Panc1 (cell line): ENCODE data around the gene MTA3. TPM values are rescaled to one million over a fixed set of nuclear protein-coding genes. Genes with fewer than 3 reads are reported as not detected.
A peak's percentile ranks its signal among the peaks of the same experiment; 100 is the strongest.

Experiments used
- ATAC-seq: fragments of 200-7000 bp; cut with Tn5 transposase; 2 replicates; pipeline ENCODE4 v1.9.1; 2020; ENCODE audit warnings: mild to moderate bottlenecking, moderate library complexity
- BruUV-seq: library from RNA; stranded (reverse); fragments of 400-500 nt; replicated peaks from 2 replicates; lab custom pipeline; 2021; lab: Mats Ljungman, UMichigan
- CTCF ChIA-PET: fragments of 300-600 bp; sonication (Branson Sonifier 250); formaldehyde crosslinking; loops from one replicate; lab custom pipeline; 2022; ENCODE audit warnings: antibody characterized with exemption; lab: Charles Lee
- POLR2A ChIA-PET: fragments of 300-600 bp; sonication (Branson Sonifier 250); formaldehyde crosslinking; loops from one replicate; lab custom pipeline; 2022; ENCODE audit warnings: antibody characterized with exemption; lab: Charles Lee
- DNase-seq: peaks from one replicate; pipeline ENCODE4 v3.0.0-alpha.2; 2010; ENCODE audit warnings: low read depth, low spot score
- H3K27ac ChIP-seq: 2 replicates; pipeline ENCODE4 v1.5.1; 2011; ENCODE audit warnings: mild to moderate bottlenecking, low read length, inconsistent platforms
- H3K27me3 ChIP-seq: fragments of 200-500 bp; sonication (Bioruptor generic); 2 replicates; pipeline ENCODE4 v1.6.0; 2014; ENCODE audit warnings: low read length, inconsistent platforms; ENCODE audit not compliant: control insufficient read depth, insufficient read depth
- H3K36me3 ChIP-seq: fragments of 200-500 bp; sonication (Bioruptor generic); 2 replicates; pipeline ENCODE4 v1.5.1; 2014; ENCODE audit warnings: inconsistent platforms, mild to moderate bottlenecking, low read length, moderate library complexity; ENCODE audit not compliant: control insufficient read depth, insufficient read depth
- H3K4me1 ChIP-seq: 2 replicates; pipeline ENCODE4 v1.5.1; 2011; ENCODE audit warnings: inconsistent platforms, mild to moderate bottlenecking, low read length, moderate library complexity; ENCODE audit not compliant: control insufficient read depth, insufficient read depth
- H3K4me3 ChIP-seq, 2 experiments: 2 replicates each; pipeline ENCODE4 v1.5.1; 2011 to 2012; ENCODE audit warnings: low read depth in 2 of 2, low read length in 2 of 2, mild to moderate bottlenecking in 2 of 2, inconsistent platforms in 1 of 2, moderate library complexity in 1 of 2
- H3K9me3 ChIP-seq: fragments of 200-500 bp; sonication (Bioruptor generic); 2 replicates; pipeline ENCODE4 v1.5.1; 2014; ENCODE audit warnings: low read depth, mild to moderate bottlenecking, inconsistent platforms, low read length, moderate library complexity; ENCODE audit not compliant: control insufficient read depth, insufficient read depth
- CTCF ChIP-seq: fragments of 450-650 bp; IDR thresholded peaks from 2 replicates; pipeline ENCODE4 v1.5.1; 2017; ENCODE audit warnings: mild to moderate bottlenecking
- POLR2AphosphoS5 ChIP-seq: IDR thresholded peaks from 2 replicates; pipeline ENCODE4 v1.6.1; 2012; ENCODE audit warnings: mild to moderate bottlenecking, low read depth, low read length, moderate library complexity
- REST ChIP-seq, 2 experiments: IDR thresholded peaks; 2 replicates each; pipeline ENCODE4 v1.6.1; 2011 to 2012; ENCODE audit warnings: low read depth in 2 of 2, control low read depth in 1 of 2, low read length in 1 of 2, mild to moderate bottlenecking in 1 of 2, moderate library complexity in 1 of 2; ENCODE audit not compliant: insufficient read depth in 1 of 2
- SIN3A ChIP-seq: IDR thresholded peaks from 2 replicates; pipeline ENCODE4 v1.6.1; 2012; ENCODE audit warnings: low read depth, mild to moderate bottlenecking, low read length, moderate library complexity, borderline replicate concordance; ENCODE audit not compliant: insufficient read depth
- TCF7L2 ChIP-seq: IDR thresholded peaks from 2 replicates; pipeline ENCODE4 v1.6.1; 2011; ENCODE audit warnings: mild to moderate bottlenecking, low read depth, low read length, inconsistent platforms
- in situ Hi-C: cut with HindIII; loops from 2 replicates; pipeline ENCODE4 v1.10.0; 2016; ENCODE audit warnings: low sequenced_read_pairs, low pct_unique_long_range_greater_than_20kb
- intact Hi-C: fragments of 100-400 bp; cut with micrococcal nuclease; formaldehyde crosslinking; loops from one replicate; pipeline ENCODE4 v1.10.0; 2022; ENCODE audit not compliant: unreplicated experiment
- total RNA-seq: library from RNA; stranded (reverse); gene quantifications from one replicate; pipeline ENCODE4 v1.2.1, GENCODE V29; 2021; ENCODE audit not compliant: unreplicated experiment

The MTA3 gene
- total RNA-seq, 1 experiment from 2014 or later, result 65.6 TPM

GRCh38 chr2:42593282-42593681 is 24.9 kb downstream of the MTA3 start:
- H3K9me3 ChIP-seq, result no peaks in the 10 kb centered on the region
- DNase-seq (no peak), ATAC-seq (no peak)
- TF ChIP-seq REST (IDR thresholded peaks at IDR 0.05; ENCODE audit: insufficient read depth in 1 of 2, low read depth in 2 of 2, low read length in 1 of 2), result no peak
- no peak for TF ChIP-seq TCF7L2
- TF ChIP-seq CTCF, result no peak
- no peak for TF ChIP-seq SIN3A
- TF ChIP-seq POLR2AphosphoS5, result no peak
- H3K4me1 ChIP-seq, result no peaks in the 10 kb centered on the region
- ChIA-PET CTCF (no interaction called here), POLR2A (interaction anchor here (1.2 kb wide), 1 partner anchor 9 kb away, joined by 3 read pairs; no protein-coding TSS in a partner anchor)
- intact Hi-C loops, result no loop called here
- no peak overlapping the region for H3K4me3 ChIP-seq
- BruUV-seq, result no TSS peak
- in situ Hi-C loops, result no loop called here
- no peak overlapping the region for H3K27ac ChIP-seq
- H3K36me3 ChIP-seq, result no peaks in the 10 kb centered on the region
- no peaks in the 10 kb centered on the region for H3K27me3 ChIP-seq

- DNase-seq (no peak), ATAC-seq (peak; percentile 62; the same call in 1 of the 2 replicates)
- TF ChIP-seq TCF7L2 (no peak), REST (IDR thresholded peaks at IDR 0.05; ENCODE audit: insufficient read depth in 1 of 2, low read depth in 2 of 2, low read length in 1 of 2) (no peak), CTCF (no peak), SIN3A (no peak), POLR2AphosphoS5 (no peak)
- no peaks in the 10 kb centered on the region for H3K36me3 ChIP-seq
- in situ Hi-C loops (no loop called here), intact Hi-C loops (no loop called here)
- BruUV-seq, result no TSS peak
- H3K4me3 ChIP-seq, result no peak overlapping the region
- H3K4me1 ChIP-seq, result no peaks in the 10 kb centered on the region
- H3K27me3 ChIP-seq, result no peaks in the 10 kb centered on the region
- H3K27ac ChIP-seq, result no peak overlapping the region
- POLR2A ChIA-PET, result no interaction called here
- CTCF ChIA-PET, result no interaction called here
- H3K9me3 ChIP-seq, result no peaks in the 10 kb centered on the region
These were observed 30.2 kb downstream of the MTA3 start for GRCh38 chr2:42598656-42599055.
